HCT116 (cell line): ENCODE data around the gene RAP2A.

Source experiments
- CEBPB ChIP-seq: IDR thresholded peaks from 2 replicates; pipeline ENCODE4 v1.6.1; 2012; ENCODE audit warnings: low read depth
- EZH2 ChIP-seq: fragments of 200-600 bp; sonication (generic); IDR thresholded peaks from 2 replicates; pipeline ENCODE4 v1.6.1; 2017; ENCODE audit warnings: antibody characterized with exemption, mixed run types
- FOSL1 ChIP-seq: IDR thresholded peaks from 2 replicates; pipeline ENCODE4 v1.6.1; 2012; ENCODE audit warnings: low read depth
- JUND ChIP-seq: IDR thresholded peaks from 2 replicates; pipeline ENCODE4 v1.6.1; 2012
- POLR2AphosphoS5 ChIP-seq: IDR thresholded peaks from 2 replicates; pipeline ENCODE4 v1.6.1; 2011; ENCODE audit warnings: mild to moderate bottlenecking, low read depth, low read length, moderate library complexity
- SP1 ChIP-seq: IDR thresholded peaks from 2 replicates; pipeline ENCODE4 v1.6.1; 2012; ENCODE audit warnings: low read depth
- TCF7L2 ChIP-seq: IDR thresholded peaks from 2 replicates; pipeline ENCODE4 v1.7.0; 2011; ENCODE audit warnings: borderline replicate concordance, inconsistent platforms; ENCODE audit not compliant: insufficient read depth, insufficient read length; ENCODE audit errors: extremely low read depth
- YY1 ChIP-seq: IDR thresholded peaks from 2 replicates; pipeline ENCODE4 v1.6.1; 2011; ENCODE audit warnings: low read length, low read depth, moderate library complexity, mild to moderate bottlenecking; ENCODE audit not compliant: insufficient replicate concordance; ENCODE audit errors: extremely low read depth
- TF ChIP-seq, protein P1 (sequence below), 3 experiments: fragments of 200-600 bp in 1 of 3; sonication (generic) in 1 of 3; IDR thresholded peaks in 2 of 3; conservative IDR thresholded peaks in 1 of 3; 2 replicates each; pipeline ENCODE4 v1.5.1; 2012 to 2017; ENCODE audit warnings: low read depth in 2 of 3, low read length in 2 of 3, antibody characterized with exemption in 1 of 3, borderline replicate concordance in 1 of 3, control low read depth in 1 of 3, mild to moderate bottlenecking in 1 of 3, mixed read lengths in 1 of 3, mixed run types in 1 of 3, moderate library complexity in 1 of 3; ENCODE audit not compliant: insufficient read depth in 1 of 3
- TF ChIP-seq, protein P2 (sequence below): IDR thresholded peaks from 2 replicates; pipeline ENCODE4 v1.6.1; 2012

DNA sequence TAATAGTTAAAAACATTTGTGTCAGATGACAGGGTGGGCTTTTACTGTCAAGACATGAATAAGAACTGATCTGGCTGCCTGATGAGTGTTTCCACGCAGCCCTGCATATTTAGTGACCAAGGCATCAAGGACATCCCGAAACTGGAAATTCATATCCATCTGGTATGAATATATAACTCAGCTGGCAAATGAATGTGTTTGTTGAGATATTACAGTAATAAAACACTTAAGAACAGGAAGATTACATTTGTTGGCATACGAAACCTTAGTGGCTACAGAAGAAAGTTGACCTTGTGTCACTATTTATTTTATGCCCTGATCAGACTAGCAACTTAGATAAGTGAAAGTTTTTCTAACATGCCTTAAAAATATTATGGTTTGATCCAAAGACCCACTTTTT, 32.8 kb downstream of the RAP2A start:
- TF ChIP-seq TCF7L2: no peak
- TF ChIP-seq FOSL1: no peak
- no peak for TF ChIP-seq YY1
- no peak for TF ChIP-seq JUND
- TF ChIP-seq, protein P1, sequence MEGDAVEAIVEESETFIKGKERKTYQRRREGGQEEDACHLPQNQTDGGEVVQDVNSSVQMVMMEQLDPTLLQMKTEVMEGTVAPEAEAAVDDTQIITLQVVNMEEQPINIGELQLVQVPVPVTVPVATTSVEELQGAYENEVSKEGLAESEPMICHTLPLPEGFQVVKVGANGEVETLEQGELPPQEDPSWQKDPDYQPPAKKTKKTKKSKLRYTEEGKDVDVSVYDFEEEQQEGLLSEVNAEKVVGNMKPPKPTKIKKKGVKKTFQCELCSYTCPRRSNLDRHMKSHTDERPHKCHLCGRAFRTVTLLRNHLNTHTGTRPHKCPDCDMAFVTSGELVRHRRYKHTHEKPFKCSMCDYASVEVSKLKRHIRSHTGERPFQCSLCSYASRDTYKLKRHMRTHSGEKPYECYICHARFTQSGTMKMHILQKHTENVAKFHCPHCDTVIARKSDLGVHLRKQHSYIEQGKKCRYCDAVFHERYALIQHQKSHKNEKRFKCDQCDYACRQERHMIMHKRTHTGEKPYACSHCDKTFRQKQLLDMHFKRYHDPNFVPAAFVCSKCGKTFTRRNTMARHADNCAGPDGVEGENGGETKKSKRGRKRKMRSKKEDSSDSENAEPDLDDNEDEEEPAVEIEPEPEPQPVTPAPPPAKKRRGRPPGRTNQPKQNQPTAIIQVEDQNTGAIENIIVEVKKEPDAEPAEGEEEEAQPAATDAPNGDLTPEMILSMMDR (IDR thresholded peaks at IDR 0.05 in 2 of 3, conservative IDR thresholded peaks at IDR 0.05 in 1 of 3; ENCODE audit: borderline replicate concordance in 1 of 3, insufficient read depth in 1 of 3, low read depth in 2 of 3, low read length in 2 of 3): no peak
- TF ChIP-seq, protein P2, sequence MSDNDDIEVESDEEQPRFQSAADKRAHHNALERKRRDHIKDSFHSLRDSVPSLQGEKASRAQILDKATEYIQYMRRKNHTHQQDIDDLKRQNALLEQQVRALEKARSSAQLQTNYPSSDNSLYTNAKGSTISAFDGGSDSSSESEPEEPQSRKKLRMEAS: no peak
- no peak for TF ChIP-seq SP1
- TF ChIP-seq CEBPB: no peak
- no peak for TF ChIP-seq EZH2
- TF ChIP-seq POLR2AphosphoS5: no peak
